NCI-H748 (cell line): ENCODE data around the gene DPM2.

Source experiments
- DNase-seq: peaks from one replicate; lab custom pipeline; 2025; ENCODE audit not compliant: unreplicated experiment; lab: John Stamatoyannopoulos, UW

The DPM2 gene

GRCh38 chr9:127920794-127921193 is 16.9 kb downstream of the DPM2 start:
- no peak for DNase-seq

- no peak for DNase-seq
Observed at GRCh38 chr9:127919253-127919815, 18.3 kb downstream of the DPM2 start.

- no peak for DNase-seq
Observed at GRCh38 chr9:127918183-127919107, 19.2 kb downstream of the DPM2 start.

GRCh38 chr9:127917603-127918002 is 20.1 kb downstream of the DPM2 start:
- no peak for DNase-seq

- DNase-seq = peak; percentile 89
Observed at GRCh38 chr9:127916720-127917581, 20.7 kb downstream of the DPM2 start, which contains the start of gene ST6GALNAC4. Gene ST6GALNAC4 (minus strand): TSS chr9:127917041. CDS start chr9:127916419, 622 bp downstream.

GRCh38 chr9:127915801-127916719 is 21.6 kb downstream of the DPM2 start:
- DNase-seq = no peak

- DNase-seq = no peak
Observed at GRCh38 chr9:127915325-127915752, 22.3 kb downstream of the DPM2 start.

GRCh38 chr9:127913682-127914081 is 24.0 kb downstream of the DPM2 start:
- DNase-seq = no peak

GRCh38 chr9:127912882-127913281 is 24.8 kb downstream of the DPM2 start:
- DNase-seq = peak; percentile 23

- DNase-seq = no peak
Observed at GRCh38 chr9:127912296-127912695, 25.4 kb downstream of the DPM2 start.

- DNase-seq = no peak
Observed at GRCh38 chr9:127910613-127911205, 26.9 kb downstream of the DPM2 start.

GRCh38 chr9:127909839-127910273 is 27.8 kb downstream of the DPM2 start:
- no peak for DNase-seq

- no peak for DNase-seq
Observed at GRCh38 chr9:127908660-127908926, 29.1 kb downstream of the DPM2 start.

- no peak for DNase-seq
Observed at GRCh38 chr9:127907867-127908659, 29.6 kb downstream of the DPM2 start.

- no peak for DNase-seq
Observed at GRCh38 chr9:127905788-127906191, 31.9 kb downstream of the DPM2 start.

GRCh38 chr9:127905004-127905728 is 32.5 kb downstream of the DPM2 start:
- DNase-seq = no peak

GRCh38 chr9:127904561-127905003 is 33.1 kb downstream of the DPM2 start:
- DNase-seq = no peak
